Activated CD8-positive, alpha-beta memory T cell treated with anti-CD3 and anti-CD28 coated beads, Interleukin-2, amount 50 U/mL, for 1 hour (primary cell): ENCODE data around the gene TFCP2.
A peak's percentile ranks its signal among the peaks of the same experiment; 100 is the strongest.
"Not testable (repeated sequence)": the region's sequence is repeated elsewhere in the genome, so short reads cannot be mapped to it uniquely, and the experiment has no call there.

Experiments used
- DNase-seq: peaks from one replicate; pipeline ENCODE4 v3.0.0-alpha.2; 2020; ENCODE audit errors: extremely low read depth

The TFCP2 gene, protein sequence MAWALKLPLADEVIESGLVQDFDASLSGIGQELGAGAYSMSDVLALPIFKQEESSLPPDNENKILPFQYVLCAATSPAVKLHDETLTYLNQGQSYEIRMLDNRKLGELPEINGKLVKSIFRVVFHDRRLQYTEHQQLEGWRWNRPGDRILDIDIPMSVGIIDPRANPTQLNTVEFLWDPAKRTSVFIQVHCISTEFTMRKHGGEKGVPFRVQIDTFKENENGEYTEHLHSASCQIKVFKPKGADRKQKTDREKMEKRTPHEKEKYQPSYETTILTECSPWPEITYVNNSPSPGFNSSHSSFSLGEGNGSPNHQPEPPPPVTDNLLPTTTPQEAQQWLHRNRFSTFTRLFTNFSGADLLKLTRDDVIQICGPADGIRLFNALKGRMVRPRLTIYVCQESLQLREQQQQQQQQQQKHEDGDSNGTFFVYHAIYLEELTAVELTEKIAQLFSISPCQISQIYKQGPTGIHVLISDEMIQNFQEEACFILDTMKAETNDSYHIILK

DNA sequence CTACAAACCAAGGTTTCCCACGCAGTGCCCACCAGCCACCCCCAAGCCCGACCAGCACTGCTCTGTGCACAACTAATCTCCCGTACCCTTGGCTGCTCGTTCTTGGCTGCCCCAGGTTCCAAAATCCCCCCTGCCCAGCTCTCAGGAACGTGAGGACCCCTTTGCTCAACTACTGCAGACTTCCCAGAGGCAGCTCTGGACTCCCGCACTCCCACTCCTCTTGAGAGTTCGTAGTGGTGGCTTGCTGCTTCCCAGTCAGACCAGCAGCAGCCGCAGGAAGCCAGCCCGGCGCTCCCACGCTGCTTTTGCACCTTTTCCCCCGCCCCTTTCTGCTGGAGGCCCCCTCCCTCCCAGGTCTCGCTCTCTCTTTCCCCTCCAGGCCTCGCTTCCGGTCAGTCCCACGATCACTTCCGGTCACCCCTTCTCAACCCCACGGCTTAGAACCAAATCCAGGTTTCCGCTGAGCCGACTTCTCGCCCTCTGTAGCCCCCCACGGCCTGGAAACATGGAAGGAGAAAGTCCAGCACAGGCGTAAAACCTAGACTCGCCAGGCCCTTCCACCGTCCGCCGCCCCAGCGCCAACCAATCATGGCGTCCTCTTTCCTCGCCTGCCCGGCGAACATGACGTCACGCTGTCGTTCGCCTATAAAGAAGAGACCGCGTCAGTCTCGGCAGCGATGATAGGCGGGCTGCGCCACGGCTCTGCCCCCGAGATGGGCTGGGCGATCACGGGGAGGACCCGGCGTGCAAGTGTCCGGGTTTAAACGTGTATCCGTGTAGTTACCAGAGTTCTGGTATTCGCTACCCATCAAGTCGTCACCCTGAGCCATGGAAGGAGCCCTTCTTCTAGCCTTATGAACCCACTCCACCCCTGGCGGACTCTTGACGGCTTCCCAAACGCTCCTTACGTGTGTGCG, at the start of gene TFCP2:
TFCP2 (minus strand) TSS at position 621 of the 917 bp plus-strand sequence. CDS start 713 bp downstream, outside the sequence.
- peak; percentile 80 for DNase-seq

DNA sequence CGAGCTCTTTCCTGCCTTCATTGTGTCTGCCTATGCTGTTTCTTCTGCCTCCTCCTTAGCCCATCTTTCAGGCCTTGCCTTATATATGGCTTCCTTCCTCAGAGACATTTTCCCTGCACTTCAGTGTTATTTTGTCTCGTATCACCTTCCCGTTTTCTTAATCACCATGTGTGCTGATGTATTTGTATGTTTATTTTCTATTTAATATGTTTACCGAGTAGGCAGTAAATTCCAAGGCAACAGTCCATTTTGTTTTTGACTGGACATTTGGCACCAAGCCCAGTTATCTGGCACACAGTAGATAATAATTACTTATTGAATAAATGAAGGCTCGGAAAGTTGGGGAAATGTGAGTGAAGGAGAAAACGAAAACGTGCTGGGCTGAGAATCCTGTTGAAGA, 49.5 kb upstream of the TFCP2 start:
- DNase-seq: no peak

DNA sequence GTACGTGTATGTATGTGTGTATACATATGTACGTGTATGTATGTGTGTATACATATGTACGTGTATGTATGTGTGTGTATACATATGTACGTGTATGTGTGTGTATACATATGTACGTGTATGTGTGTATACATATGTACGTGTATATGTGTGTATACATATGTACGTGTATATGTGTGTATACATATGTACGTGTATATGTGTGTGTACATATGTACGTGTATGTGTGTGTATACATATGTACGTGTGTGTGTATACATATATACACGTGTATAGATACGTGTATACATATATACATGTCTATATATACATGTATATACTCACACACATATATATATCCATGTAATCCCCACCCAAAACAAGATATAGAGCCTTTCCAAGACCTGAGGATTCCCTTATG, 46.9 kb upstream of the TFCP2 start:
- DNase-seq: not testable (repeated sequence)

DNA sequence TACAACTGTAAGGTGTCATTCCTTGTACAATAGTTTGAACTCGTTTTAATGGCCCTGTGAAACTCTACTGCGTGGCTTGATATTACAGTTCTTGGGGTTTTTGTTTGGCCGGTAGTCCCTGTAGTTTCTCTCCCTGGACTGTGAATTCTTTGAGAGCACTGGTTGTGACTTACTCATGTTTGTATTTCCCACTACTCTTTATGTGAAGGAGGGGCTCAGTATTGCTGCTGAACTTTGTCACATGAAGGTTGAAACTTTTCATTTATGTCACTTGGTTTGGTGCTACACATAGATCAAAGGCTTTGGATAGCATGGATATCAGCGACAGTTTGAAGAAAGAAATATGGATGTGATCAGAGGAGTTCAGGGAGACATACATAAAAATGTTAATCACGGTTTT, 46.4 kb upstream of the TFCP2 start:
- no peak for DNase-seq

DNA sequence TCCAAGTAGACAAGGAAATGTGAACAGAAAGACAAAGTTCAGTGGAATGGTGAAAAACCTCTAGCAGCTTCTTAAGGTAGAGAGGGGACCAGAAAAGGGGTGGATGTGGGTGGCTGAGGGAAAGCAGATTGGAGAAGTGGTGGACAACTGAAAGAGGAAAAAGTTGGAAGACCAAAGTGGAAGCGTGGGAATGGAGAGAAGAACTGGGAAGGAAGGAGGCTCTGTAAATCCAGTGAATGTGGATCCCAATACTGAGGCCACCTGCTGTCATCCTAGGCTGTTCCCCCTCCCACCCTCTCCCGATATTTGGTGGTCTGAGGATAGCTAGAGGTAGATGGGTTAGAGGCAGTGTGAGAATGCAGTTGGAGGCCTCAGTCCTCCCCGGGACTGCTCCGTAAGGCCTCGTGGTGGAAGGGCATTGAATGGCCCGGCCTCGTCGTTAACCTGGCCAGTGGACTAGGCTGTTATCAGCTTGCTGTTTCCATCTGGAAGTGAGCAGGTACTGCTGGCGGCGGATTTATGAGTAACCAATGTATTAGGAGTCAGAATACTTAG, 45.7 kb upstream of the TFCP2 start:
- no peak for DNase-seq

DNA sequence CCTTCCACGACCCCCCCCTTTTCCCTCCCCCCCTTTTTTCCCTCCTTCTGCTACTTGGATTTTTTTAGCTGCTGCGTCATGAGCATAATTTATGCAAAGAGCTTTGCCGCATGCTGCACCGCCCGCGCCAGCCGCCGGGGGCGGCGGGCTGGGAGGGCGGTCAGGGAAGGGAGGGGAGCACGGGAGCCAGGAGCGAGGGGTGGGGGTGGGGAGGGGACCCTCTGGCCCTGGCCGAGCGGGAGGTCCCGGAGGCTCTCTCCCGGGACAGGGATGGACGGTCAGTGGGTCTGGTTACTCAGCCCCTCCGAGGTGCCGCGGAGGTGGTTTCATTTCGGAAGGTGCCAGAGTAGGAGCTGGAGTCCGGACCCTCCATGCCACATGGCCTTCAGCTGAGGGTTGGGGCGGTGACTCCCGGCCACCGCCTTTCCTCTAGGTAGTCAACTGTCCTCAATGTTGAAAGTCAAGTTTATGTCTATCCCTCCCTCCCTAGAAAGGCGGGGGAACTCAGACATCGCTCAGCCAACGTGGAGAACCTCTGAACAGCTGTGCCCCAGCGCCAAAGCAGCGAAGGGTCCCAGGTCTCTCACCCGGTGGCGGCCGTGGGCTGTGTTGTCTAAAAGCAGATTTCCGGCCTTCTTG, 45.2 kb upstream of the TFCP2 start, which contains the start of gene POU6F1:
POU6F1 (minus strand) TSS at position 95 of the 639 bp plus-strand sequence. CDS start 11,226 bp downstream, outside the sequence.
- peak; percentile 36 for DNase-seq

DNA sequence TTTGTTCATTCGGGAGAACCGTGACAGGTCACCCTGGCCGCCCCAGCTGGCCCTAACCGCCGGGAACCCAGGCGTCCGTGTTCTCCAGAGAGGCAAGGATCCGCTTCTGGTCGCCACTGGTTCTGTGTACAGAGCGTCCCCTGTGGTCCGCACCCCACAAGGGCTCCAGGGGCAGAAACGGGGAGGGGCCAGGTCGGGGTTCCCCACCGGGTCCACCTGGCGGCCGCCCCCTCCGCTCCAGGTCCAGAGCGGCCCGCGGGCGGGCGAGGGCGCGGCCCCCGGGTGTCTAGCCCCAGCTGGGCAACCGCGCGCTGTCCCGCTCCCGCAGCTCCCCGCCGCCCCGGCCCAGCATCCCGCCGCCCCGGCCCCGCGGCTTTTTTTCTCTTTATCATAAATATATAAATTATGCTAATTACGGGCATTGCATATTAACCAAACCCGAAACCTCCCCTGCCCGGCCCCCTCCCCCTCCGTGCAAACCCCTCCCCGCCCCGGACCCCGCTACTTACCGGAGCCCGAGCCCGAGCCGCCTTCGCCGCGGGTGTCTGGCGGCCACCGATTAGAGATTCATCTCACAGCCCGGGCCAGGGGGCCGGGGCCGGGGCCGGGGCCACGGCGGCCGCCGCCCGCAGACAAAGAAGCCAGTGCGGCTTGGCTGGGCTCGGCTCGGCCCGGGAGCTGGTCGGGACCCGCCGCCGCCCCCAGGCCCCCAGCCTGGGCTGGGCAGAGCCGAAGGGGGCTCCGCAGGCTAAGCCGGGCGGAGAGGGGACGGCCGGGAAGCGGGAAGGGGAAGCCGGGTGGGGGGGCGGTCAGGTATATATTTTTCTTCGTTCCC, 44.4 kb upstream of the TFCP2 start:
- DNase-seq: peak; percentile 22

DNA sequence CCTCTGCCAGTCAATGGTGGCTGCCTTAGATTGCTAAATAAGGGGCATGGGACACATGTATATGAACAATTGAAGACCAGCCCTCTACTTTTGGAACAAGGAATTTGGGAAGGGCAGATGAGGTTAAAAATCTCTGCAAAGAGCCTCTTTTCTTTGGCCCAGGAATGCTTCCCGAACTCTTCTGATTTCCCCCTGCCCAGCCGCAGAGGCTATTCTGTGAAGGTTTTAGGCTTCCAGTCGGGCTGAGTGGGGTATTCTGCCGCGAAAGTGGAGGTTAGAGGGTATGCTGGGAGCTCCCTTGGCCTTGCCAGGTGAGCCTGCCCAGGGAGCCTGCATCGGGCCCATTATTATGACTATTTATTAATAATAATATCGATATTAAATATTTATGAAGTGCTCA, 43.7 kb upstream of the TFCP2 start:
- no peak for DNase-seq

DNA sequence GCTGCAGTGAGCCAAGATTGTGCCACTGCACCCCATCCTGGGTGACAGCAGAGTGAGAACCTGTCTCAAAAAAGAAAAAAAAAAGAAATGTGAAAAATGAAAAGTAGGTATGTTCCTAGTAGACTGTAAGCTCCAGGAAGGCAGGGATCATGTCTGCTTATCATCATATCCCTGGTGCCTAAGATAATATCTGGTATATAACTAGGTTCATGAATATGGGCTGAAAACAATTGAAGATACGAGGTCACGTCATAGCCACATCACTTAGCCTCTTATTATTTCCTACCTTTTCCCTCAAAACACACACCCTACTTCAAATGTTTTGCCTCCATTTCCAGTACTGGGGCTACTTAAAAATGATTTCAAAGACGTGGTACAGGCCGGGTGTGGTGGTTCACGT, 42.0 kb upstream of the TFCP2 start:
- DNase-seq: no peak

DNA sequence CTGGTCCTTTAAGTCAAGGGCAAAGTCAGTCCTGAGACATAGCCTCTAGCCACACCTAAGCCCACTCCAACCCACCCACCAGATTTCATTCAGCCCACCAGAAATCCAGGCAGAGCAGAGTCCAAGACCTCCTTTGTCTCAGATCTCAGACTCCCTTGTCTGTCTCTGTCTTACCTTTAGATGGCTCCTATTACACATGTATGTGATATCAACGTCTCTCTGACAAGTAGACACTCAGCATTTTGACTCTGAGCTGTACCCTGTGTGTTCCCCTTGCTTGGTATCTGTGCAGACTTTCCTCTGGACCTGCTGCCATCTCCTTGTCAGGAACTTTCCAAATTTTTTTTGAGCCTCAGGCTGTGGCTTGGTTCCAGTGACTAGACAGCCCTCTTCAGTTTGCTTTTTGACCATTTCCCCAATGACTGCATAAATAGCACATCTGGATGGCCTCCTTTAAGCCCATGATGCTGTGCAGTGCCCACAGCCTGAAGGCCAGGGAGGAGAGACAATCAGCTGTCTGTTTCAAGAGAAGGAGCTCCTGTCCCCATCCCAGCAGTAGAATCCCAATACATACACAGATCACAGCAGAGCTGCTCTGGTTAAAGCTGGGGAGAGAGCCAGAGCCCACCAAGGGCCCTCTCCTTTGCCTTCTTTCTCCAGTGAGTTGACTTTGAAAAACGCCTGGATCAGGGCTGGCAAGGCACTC, 37.9 kb upstream of the TFCP2 start:
- DNase-seq: no peak

DNA sequence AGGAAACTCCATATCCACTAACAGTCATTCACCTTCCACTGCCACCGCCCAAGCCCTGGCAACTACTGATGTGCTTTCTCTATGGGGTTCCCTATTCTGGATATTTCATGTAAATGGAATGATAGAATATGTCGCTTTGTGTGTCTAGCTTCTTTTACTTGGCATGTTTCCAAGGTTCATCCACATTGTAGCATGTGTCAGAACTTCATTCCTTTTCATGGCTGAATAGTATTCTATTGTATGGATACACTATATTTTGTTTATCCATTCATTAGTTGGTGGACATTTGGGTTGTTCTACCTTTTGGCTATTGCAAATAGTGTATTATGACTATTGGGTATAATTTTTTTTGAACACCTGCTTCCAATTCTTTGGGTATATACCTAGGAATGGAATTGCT, 36.3 kb upstream of the TFCP2 start:
- DNase-seq: no peak

DNA sequence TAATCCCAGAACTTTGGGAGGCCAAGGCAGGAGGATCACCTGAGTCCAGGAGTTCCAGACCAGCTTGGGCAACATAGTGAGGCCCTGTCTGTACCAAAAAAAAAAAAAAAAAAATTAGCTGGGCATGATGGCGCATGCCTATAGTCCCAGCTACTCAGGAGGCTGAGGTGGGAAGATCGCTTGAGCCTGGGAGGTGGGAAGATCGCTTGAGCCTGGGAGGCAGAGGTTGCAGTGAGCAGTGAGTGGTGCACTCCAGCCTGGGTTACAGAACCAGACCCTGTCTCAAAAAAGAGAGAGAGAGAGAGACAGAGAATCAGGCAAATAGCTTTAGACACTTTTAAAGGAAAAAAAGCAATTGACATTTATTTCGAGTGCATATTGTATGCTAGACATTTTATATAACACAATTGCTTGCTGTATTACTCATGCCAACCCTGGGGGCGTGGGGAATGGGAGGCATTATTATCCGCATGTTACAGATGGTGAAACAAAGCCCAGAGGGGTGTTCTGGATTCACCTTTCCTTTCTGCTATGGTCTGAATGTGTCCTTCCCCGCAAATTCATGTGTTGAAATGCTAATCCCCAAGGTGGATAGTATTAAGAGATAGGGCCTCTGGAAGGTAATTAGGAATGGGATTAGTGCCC, 35.2 kb upstream of the TFCP2 start:
- no peak for DNase-seq

DNA sequence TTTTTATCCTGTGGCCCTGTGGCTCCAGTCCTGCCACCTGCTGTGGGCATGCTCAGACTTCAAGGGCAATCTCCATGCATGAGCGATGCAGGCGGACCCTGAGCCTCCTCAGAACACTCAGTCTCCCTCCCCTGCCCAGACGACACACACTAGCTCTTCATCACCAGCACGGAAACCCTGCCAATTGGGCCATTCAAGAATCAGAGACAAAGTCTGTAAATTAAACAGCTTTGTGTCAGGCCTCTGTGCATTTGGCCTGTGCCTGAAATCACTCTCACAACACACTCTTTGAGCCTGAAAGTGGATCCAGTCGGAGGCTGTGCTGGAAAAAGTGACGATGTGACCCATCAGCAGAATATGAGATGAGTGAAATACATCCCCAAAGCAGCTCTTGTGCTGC, 32.4 kb upstream of the TFCP2 start:
- DNase-seq: no peak

DNA sequence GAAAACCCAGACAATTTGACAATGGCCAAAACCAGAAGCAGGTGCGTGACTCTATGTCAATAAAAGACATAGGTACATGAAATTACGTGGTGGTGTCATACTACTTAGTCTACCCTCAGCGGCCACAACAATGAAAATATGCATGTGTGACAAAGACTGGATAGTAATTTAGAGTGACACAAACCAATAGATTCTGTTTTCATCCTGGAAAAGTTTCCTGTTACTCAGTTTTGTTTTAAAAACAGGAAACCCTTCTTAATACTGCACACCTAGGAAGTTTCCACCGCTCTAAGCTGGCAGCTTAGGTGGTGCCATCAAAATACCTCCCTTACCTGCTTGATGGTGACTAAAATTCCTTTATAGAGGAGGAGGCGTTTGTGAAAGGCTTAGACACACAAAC, 29.8 kb upstream of the TFCP2 start:
- no peak for DNase-seq

DNA sequence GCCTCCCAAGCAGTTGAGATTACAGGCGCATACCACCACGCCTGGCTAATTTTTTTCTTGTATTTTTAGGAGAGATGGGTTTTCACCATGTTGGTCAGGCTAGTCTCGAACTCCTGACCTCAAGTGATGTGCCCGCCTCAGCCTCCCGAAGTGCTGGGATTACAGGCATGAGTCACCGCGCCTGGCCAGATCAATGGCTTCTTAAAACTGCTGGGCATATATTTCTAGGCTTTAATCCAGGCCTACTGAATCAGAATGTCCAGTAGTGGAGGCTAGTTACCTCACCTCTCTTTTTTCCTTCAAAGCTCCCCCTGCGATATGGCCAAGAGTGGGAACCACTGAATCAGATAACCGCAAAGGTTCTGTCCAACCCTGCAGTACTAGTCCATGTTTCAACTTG, 27.9 kb upstream of the TFCP2 start:
- DNase-seq: no peak

DNA sequence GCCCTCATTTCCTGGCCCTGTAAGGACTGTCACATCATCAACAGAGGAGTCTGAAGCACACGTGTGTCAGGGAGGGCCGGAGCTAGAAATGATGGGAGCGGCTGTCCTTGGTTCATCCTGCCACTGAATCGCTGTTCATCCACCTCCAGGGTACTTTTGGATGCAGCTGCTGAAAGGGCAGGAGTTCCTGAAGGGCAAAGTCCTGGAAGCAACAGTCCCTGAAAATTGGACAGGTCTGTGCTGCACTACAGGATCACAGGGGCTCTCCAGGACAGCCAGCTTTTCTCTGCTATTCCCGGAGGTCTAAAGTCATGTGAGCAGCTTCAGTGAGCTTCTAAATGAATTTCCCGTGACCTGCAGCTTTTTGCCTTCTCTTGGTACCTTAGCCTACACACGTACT, 27.2 kb upstream of the TFCP2 start:
- DNase-seq: no peak

DNA sequence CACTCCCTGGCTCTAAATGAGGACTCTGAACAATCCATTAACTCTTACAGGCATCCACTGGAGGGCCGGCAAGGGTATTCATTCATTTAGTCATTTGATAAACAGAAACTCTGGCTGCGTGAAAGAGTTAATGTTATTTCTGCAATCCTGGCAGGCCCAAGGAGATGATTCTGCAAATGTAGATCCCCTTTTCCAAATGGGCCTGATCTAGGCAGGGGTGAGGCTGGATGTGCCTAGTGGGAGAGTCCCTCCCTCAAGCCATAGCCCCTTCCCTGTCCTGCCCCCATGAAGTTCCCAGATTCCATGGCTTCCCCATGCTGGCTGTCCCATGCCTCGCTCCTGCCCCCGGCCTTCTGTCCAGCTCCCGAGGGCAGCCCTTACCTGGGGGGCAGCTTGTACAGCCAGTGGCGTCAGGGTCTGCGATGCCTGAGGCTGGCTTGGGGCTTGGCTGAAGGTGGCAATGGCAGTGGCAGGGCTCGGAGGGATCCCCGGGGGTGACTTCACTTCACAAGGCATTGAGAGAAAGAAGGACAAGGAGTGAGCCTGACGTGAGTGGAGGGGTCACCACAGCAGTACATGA, 26.5 kb upstream of the TFCP2 start:
- no peak for DNase-seq

DNA sequence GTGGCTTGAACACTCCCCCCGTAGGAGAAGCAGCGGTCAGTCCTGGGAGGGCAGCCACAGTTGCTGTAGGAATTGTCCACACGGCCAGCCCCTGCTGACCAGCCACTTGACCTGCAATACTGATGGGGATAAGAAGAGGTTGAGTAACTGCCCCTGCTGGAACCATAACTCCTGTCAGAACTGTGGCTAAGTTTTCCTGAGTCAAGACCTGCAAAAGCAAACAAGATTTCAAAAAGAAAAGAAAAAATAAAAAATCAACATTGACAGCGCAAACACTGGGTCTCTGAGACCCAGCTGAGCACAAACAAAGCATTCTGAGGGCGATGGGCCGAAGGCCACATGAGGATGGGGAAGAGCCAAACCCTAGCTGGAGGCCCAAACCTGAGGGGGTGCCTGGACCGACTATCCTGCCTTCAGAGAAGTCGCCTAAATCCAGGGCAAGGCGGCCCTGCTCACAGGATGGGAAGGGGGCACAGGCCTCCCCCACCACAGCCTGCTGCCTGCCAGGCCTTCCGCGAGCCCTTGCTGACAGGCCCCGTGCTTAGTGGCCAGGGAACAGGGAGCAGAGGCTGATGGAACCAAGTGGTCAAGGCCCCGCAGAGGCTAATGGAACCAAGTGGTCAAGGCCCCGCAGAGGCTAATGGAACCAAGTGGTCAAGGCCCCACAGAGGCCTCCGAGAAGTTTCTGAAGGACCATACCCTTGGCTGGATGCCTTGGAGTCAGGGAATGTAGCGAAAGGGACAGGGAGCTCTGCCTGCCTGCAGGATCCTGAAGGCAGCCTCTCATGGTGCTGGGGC, 25.8 kb upstream of the TFCP2 start:
- no peak for DNase-seq
